HS-27A (cell line): ENCODE data around the gene GSTT2B.
"Not testable (repeated sequence)": the region's sequence is repeated elsewhere in the genome, so short reads cannot be mapped to it uniquely, and the experiment has no call there.

Experiments used
- DNase-seq: peaks from one replicate; pipeline ENCODE4 v3.0.0-alpha.2; 2012; ENCODE audit warnings: low read depth, missing footprints

Gene GSTT2B

GRCh38 chr22:23940166-23940565 lies 20.8 kb downstream of the GSTT2B start:
- DNase-seq = not testable (repeated sequence)

- DNase-seq = no peak
Measured at GRCh38 chr22:23939017-23939357, 22.0 kb downstream of the GSTT2B start.

GRCh38 chr22:23938328-23939016 lies 22.5 kb downstream of the GSTT2B start:
- DNase-seq = no peak

DNA sequence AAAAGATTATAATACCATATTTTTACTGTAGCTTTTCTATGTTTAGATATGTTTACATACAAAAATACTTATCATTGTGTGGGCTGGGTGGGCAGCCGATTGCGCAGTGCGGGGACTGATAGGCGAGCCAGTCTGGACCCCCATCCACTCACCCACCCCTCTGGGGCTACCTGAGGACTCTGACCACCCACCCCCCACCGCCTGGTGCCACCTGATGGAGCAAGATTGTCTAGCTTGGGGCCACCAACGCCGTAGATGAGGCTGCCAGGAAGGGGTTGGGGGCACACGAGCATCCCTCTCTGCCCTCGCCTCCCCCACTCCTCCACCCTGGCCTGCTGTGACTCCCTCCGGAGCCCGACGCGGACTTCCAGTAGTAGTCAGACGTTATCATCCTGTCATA lies 34.4 kb downstream of the GSTT2B start:
- DNase-seq = no peak

- DNase-seq = no peak
Measured at GRCh38 chr22:23925020-23925606, 35.9 kb downstream of the GSTT2B start.

- DNase-seq = no peak
Measured at GRCh38 chr22:23922921-23923320, 38.1 kb downstream of the GSTT2B start.

DNA sequence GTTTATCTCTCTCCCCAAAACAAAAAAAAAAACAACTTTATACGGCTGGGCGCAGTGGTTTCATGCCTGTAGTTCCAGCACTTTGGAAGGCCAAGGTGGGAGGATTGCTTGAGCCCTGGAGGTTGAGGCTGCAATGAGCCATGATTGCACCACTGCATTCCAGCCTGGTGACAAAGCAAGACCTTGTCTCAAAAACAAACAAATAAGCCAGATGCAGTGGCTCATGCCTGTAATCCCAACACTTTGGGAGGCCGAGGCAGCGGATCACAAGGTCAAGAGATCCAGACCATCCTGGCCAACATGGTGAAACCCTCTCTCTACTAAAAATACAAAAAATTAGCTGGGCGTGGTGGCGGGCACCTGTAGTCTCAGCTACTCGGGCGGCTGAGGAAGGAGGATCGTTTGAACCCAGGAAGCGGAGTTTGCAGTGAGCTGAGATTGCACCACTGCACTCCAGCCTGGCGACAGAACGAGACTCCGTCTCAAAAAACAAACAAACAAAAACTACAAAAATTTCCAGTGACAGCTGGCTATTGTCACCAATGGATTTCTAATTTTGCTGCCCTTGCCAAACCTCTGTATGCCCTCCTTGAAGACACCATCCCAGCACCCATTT lies 39.3 kb downstream of the GSTT2B start:
- DNase-seq = not testable (repeated sequence)

DNA sequence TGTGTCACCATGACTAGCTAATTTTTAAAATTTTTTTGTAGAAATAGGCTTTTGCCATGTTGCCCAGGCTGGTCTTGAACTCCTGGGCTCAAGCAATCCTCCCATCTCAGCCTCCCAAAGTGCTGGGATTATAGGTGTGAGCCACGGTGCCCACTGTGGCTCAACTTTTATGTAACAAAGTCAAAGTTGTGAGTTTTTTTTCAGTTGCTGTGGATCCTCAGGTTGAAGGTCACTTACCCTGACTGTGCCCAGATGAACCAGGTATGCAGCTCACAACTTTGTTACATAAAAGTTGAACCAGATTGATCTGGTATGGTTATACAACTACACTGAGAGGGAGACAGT lies 40.8 kb downstream of the GSTT2B start:
- not testable (repeated sequence) for DNase-seq

DNA sequence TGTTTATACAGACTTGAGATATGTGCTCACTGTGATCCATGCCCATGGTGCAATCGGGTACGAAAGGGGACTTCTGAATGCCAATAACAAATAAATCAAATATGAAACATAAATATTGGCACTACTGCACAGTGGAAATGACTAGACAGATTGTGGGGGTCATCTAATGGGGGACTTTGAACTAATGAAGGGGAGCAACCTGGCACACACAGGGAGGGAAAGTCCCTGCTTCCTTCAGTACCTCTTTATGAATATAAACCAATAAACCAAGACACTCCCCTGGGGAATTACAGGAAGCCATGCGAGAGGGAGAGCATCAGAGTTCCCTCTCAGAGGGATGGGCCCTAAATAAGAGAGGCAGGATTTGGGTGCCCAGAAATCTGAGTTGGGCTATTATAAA lies 45.7 kb downstream of the GSTT2B start:
- no peak for DNase-seq

GRCh38 chr22:23913661-23914353 lies 47.2 kb downstream of the GSTT2B start:
- peak; percentile 92 for DNase-seq

DNA sequence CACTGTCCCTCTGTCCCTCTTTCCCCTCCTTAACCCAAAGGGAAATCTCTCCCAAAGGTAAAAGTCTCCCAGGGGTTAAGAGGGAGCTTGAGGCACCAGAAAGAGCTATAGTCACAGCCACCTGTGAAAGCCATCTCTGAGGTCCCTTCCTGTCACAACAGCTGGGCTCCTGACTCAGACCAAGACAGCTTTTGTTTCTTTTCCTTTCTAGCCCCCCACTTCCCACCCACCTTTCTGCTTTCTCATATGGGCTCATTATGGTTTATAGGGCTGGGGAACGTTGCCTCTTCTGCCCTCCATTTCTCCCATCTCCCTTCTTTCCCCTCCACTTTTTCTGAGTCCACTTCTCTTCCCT lies 47.7 kb downstream of the GSTT2B start:
- DNase-seq = no peak

GRCh38 chr22:23912293-23912903 lies 48.6 kb downstream of the GSTT2B start:
- DNase-seq = no peak

DNA sequence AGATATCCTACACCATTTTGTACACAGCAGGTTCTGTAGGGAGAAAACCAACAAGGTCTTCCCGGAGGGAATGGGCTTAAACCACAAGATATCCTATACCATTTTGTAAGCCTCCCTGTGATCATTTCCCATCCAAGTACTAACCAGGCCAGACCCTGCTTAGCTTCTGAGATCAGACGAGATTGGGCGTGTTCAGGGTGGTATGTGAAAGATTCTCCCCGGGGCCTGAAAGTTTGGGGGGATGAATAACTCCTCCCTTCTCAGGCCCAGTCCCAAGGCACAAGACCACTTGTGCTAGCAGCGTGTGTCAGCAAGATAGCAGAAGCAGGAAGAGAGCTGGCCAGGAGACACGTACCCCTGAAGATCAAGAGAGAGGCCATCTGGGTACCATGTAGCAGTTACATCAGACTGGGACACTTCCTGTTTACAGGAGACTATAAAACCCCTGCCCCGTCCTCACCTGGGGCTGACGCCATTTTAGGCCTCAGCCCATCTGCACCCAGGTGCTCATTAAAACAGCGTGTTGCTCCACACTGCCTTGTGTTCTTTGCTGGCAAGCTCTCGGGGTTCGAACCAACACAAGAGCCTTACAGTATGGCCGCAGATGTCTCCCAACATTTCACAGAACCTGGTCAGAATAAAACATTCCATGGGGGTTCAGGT lies 49.5 kb downstream of the GSTT2B start:
- no peak for DNase-seq

GRCh38 chr22:23910496-23911190 lies 50.4 kb downstream of the GSTT2B start:
- no peak for DNase-seq

DNA sequence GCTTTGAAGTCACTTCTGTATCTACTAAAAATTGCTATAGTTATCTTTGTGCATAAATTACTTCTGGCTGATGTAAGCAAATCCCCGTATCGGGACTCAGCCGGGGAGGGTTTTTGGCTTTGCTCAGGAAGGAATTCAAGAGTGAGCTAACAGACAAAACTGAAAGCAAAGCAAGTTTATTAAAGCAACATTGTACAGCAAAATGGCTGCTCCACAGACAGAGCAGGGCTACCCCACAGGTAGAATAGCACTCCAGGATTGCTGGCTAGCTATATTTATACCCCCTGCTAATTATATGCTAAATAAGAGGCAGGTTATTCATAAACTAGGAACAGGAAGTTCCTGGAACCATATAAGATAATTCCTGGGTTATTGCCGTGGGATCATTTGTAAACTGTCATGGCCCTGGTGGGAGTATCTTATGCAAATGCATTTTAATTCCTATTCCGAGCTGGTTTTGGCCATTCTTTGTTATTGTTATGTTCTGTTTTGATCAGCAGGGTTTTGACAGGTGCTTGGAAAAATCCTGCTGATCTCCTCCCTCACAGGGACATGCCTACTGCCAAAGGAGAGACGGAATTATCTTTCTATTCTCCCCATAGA lies 51.6 kb downstream of the GSTT2B start:
- DNase-seq = no peak

- DNase-seq = no peak
Measured at GRCh38 chr22:23908587-23909205, 52.3 kb downstream of the GSTT2B start.

GRCh38 chr22:23907423-23907822 lies 53.6 kb downstream of the GSTT2B start:
- not testable (repeated sequence) for DNase-seq
